ENCODE data around the gene NPPA. TPM values are rescaled to one million over a fixed set of nuclear protein-coding genes. Genes with fewer than 3 reads are reported as not detected.

Gene NPPA
- total and polyA plus RNA-seq, 9 of the 15 experiments (the other 6 are each of a cell fraction or from before 2014, with no cell fraction given) = not detected

- TF ChIP-seq CHD7 (IDR thresholded peaks at IDR 0.05; ENCODE audit: low read depth, low read length) = no peak
- 0 out of 2 replicates have a peak, but pooled peaks have one; percentile 17 for TF ChIP-seq ZBTB33 (CRISPR knock-in tag; IDR thresholded peaks at IDR 0.05)
- TF ChIP-seq TFE3 (CRISPR knock-in tag; IDR thresholded peaks at IDR 0.05) = no peak
- no peak for TF ChIP-seq TOE1 (IDR thresholded peaks at IDR 0.05; ENCODE audit: borderline replicate concordance)
- no peak for TF ChIP-seq TOE1 (CRISPR knock-in tag; IDR thresholded peaks at IDR 0.05; ENCODE audit: borderline replicate concordance, low read depth)
- no peak for TF ChIP-seq HOMEZ (CRISPR knock-in tag; IDR thresholded peaks at IDR 0.05)
These were observed 1.8 kb downstream of the NPPA start (continued) for GRCh38 chr1:11845641-11846335.

Data from K562 (cell line).